NCI-H748 treated with DMSO at 0.1 percent for 48 hours (cell line): ENCODE data around the gene ITGB5.

ENCODE experiments used
- DNase-seq: peaks from one replicate; lab custom pipeline; 2025; lab: John Stamatoyannopoulos, UW

Gene ITGB5

DNA sequence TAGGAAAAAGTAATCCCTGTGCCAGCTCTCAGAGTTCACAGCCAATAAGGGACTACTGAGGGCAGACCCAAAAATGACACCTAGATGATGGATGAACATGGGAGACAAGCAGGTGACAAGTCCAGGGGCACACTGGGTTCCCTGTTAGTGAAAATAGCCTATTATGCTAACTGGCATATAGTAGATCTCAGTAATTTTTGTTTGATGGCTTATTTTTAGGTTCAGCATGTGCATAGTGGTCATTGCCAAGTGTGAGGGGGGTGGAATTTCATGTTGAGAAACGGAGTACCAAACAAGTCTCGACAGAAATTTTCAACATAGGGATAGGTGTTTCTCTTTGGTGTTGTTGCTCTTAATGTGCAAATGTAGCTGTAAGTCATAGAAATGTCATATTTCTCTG lies 6.4 kb upstream of the ITGB5 start:
- DNase-seq: no peak

DNA sequence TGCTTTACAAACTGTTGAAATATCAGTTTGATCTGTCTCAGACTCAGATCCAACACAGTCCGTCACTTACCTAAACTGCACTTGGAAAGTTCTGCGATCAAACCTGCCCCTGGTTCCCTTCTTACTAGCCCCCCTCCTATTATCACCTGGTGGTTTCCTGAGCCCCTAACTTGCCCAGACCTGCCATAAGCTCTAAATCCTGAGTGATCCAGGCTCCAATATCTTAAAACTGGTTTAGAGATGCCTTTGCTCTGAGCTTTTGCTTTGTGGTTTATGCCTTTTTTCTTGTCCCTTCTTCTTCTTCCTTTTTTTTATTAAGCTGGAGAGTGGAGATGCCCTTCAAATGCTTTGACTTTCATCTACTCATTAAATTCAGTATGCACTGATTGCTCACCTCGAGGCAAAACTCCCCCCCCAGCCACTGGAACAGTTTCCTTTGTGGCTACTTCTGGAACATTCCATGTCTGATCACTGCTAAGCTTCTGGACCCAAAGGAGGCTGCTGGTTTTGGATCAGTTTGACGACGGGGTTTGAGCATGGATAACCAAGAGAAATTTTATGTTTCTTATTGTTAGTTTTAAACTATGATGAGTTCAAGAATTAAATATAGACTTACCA lies 3.5 kb upstream of the ITGB5 start:
- DNase-seq: no peak

DNA sequence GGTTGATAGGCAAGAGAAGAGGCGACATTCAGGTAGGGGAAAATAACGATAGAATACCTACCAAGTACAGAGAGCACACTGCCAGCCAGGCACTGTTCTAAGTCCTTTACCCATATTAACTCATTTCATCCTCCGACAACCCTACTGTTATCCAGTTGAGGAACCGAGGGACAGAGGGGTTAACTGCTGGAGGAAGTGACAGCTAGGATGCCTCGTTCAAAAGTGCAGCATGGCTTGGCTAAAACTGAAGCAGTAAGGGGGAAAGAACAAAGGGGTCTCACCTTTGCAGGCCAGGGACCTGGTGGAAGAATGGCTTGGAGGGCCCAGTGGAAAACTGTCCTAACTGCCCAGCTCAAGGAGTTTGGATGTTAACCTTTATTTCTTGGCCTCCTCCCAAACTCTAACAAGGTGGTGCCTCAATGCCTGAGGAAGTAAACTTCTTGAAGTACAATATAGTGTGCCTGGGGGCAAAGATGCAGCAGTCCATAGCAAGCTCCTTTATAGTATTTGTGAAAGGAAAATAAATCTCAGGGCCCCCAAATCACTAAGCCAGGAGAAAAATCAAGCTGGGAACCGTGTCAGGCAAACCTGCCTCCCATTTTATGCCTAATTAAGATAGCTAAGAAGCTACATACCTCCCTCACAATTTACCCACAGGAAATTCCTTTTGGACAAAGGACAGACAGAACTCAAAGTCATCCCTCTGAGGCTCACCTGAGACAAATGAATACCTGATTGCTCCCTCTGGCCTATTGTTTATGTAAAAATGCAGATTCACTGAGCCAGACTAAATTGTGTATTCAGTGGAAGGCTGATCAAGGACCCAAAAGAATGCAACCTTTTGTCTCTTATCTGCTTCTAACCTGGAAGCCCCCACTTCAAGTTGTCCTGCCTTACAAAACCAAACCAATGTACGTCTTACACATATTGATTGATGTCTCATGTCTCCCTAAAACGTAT lies 1.6 kb upstream of the ITGB5 start:
- DNase-seq: no peak

DNA sequence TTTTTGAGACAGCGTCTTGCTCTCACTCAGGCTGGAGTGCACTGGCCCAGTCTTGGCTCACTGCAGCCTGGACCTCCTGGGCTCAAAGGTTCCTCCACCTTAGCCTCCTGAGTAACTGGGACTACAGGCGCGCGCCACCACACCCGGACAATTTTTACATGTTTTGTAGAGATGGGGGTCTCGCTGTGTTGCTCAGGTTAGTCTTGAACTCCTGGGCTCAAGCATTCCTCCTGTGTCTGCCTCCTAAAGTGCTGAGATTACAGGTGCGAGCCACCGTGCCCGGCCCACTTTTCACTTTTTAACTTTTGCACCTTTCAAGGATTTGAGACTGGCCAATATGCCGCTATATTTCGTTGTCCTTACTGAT lies 750 bp upstream of the ITGB5 start:
- DNase-seq: no peak

DNA sequence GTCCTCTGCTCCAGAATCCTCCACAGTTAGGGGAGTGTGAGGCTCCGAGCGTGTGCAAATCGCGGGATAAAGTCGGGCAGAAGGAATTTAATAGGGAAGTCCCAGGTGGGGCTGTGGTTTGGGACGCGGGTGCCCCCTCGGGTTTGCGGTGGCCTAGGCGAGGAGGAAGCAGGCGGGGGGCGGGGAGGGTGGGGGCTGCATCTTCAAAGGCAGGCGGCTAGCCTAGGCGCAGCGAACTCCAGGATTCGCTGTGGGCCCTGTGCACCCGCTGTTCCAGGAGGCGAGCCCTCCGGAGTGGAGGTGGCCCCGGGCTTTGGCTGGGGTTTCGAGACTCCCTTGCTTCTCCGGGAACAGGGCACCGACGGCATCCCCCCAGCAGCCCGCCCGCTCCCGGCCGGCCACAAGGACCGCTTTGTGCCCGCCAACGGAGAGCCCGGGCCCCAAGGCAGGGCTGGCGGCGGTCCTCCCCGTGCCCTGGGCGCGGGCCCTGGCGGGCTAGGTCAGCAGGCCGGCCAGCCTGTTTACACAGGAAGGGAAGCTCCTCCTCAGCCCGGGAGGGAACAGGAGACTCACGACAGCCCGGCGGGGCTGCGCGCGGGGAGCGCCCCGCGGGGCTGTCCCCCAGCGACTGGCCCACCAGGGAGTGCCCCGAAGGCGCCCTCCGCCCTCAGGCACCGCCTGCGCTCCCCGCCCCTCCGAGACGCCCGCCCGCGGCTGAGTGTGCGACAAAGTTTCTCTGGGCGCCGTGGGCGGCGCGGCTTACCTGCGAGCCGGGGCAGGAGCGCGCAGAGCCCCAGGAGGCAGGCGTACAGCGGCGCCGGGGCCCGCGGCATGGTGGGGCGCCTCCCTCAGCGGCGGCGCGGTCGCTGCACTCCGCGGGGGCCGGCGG lies 753 bp downstream of the ITGB5 start:
- no peak for DNase-seq

DNA sequence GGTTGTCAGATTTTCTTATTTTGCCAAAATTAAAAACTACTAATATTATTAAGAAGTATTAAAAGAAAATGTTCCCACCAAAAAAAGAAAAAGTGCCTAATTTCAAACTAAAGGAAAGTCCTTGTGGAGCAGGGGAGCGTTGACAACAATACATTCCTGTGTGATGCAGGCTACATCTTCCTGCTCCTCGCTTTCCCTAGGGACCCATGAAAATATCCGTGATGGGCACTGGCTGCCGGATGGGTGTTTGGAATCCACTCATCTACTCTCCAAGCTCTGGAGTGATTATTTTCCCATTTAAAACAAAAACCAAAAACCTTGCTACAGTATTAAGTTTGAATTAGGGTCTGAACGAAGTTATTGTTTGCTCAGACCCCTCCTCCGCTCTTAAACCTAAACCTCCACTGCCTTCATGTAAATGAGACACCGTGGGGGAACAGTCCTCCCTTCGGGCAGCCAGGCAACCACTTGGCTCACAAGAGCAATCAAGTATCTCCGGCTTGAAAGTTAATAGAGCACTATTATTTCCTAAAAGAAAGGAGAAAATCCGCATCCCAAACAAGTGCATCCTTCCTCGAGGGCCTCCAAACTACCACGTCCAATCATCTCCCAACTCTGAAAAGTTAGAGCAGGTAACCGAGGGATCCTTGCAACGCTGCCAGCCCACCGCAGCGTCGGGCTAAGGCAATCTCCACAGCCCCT lies 1.5 kb downstream of the ITGB5 start:
- DNase-seq: no peak

DNA sequence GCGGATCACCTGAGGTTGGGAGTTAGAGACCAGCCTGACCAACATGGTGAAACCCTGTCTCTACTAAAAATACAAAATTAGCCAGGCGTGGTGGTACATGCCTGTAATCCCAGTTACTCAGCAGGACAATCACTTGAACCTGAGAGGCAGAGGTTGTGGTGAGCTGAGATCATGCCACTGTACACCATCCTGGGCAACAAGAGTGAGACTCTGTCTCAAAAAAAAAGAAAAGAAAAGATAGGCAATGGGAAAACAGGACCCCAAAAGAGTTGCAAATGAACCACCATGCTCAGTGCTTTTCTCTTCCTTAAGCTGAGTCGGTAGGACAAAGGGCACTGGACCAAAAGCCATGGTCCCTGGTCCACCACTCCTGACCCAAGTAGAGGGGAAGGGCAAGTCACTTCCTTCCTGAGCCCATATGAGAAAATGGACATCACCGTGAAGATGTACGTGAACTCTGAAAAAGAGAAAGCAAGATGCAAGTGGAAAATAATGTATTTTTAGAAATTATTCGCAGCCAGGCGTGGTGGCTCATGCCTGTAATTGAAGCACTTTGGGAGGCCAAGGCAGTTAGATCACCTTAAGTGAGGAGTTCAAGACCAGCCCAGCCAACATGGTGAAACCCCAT lies 2.6 kb downstream of the ITGB5 start:
- DNase-seq: no peak

DNA sequence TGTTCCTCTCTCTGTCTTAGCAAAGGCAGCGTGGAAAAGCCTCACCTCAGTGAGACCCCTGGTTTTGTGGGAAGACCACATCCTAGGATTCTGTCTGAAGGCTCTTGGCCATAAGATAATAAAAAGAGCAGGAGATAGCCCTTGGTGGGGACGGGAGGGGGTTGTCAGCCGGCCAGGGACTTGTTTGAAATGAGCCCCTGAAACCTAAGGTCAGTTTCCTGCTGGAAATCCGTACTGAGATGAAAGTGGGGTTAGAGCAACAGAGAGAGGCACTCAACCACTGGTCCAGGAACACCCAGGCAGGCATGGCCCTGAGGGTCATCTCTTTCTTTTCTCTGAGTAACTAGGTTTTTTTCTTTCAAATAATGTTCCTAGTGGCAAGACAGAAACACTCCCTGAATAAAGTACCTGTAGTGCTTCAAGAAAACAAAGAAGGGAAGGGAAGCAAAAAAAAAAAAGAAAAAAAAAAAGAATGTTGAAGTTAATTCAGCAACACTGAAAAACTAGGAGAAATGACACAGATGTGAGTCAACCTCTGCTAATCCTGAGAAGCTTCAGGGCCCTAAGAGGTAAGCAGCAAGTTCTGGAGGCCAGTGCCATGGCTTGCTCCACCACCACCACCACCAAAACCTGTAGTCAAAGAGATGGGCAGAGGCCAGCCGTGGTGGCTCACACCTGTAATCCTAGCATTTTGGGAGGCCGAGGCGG lies 3.2 kb downstream of the ITGB5 start:
- no peak for DNase-seq

DNA sequence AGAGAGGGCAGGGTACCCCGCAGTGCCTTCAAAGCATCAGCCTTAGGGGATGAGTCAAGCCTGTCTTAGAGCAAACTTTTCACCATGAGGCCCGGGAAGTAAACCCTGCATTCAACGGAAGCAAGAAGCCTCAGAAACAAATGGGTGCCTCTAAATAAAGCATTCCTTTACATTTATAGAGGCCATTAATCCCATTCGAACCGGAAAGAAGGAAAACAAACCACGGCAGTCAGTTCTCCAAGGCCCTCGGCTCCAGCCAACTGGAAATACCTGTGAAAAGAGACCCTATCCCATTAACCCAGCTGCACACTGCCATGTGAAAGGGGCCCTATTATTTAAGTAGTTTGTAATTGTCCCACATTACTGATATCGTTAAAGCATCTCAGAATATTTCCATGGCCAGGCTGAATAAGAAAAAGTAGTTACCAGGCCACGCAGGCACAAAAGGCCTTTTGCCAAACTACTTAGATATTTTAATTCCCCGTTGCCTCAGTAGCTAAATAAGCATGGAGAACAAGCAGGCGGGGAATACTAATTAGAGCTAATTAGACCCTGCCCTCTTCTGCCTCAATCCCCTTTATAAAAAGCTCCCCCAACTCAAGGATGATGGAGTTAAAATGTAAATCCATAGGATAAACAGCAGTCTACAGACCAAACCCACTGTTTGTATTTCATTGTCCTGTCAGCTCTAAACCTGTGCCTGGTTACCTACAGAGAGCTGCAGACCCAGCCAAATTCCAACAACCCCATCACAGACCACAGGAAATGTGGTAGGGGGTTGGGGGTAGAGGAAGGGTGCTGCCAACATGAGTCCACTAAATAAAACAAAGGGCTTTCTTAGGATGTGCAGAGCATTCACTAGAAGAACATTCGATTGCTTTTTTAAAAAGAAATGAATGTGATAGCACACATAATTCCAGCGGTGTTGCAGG lies 4.1 kb downstream of the ITGB5 start:
- no peak for DNase-seq

DNA sequence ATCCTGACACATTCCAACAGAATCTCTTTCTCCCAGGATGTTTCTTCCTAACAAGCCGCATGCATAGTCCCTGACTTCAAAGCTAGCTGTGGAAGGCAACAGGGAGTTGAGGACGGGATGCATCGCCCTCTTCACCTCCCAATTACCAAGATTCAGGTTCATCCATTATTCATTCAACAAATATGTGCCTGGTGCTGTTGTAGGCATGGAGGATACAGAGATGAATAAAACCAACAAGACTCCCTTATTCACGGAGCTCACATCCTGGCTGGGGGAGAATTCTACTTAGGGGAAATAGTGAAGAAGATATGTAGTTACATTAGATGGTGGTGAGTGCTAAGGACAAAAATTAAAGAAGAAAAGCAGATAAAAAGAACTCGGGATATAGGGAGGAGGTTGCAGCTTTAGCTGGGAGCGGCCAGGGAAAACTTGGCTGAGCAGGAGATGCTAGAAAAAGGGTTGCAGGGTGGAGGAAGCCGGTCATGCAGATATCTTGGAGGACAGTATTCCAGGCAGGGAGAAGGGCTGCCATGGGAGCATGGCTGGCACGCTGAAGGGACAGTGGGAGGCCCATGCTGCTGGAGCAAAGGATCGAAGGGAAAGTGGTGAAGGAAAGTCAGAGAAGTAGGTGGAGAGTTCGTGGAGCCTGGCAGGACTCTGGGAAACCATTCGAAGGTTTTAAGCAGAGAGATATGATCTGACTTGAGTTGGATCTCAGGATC lies 5.0 kb downstream of the ITGB5 start:
- no peak for DNase-seq

DNA sequence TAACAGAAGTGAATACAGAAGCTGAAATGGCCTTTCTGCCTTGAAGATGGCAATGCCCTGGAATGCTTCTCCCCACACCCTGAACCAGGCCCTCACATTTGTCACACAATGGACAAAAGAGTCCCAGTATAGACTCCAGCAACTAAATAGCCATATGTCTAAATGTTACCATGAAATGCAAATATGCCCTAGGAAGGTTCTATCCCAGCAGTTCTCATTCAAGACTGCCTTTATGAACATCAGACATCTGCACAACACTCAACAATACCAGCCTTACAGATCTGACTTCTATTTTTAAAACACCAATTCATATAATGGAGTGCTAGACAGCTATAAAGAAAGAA lies 7.9 kb downstream of the ITGB5 start:
- no peak for DNase-seq

DNA sequence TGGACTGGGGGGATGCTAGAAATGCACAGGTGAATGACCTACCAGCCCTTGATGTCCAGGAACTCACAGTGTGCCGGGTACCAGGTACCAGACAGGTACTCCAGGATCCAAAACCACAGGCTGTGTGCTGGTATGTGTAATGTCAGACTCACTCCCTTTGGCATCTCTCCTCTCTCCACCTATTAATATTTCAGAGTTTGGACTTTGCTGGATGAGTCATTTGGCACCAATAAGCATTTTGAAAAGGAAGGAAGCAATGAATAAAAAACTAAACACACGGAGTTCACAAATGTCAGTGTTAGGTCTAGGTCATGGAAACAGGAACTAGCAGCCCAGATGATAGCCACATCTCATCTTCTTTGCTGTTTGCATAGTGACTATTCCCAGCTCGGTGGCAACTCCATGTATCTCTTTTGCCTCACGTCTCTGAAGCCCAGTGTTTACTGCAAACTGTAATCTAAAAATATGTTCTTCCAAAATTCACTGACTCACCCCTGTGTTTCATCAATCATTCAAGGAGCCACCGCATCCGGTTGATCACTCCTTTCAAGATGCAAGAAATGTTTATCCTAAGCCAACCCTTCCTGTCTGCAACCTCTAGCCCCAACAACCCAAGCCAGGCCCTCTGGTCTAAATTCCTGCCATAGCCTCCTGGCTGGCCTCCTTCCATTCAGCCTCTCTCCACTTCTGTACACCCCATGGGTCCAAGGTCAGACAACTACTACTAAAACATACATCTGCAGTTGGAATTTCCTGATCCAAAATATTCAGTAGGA lies 8.4 kb downstream of the ITGB5 start:
- no peak for DNase-seq

DNA sequence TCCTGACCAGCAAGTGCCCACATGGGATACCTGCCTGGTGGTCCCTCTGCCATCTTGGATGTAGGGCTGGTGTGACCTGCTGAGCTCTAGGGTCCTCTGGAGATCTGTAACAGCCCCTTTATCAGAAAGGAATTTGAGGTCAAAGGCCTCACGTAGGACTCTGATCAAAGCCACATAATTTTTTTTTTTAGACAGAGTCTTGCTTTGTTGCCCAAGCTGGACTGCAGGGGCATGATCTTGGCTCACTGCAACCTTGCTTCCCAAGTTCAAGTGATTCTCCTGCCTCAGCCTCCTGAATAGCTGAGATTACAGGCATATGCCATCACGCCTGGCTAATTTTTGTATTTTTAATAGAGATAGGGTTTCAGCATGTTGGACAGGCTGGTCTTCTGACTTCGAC lies 9.5 kb downstream of the ITGB5 start:
- no peak for DNase-seq

DNA sequence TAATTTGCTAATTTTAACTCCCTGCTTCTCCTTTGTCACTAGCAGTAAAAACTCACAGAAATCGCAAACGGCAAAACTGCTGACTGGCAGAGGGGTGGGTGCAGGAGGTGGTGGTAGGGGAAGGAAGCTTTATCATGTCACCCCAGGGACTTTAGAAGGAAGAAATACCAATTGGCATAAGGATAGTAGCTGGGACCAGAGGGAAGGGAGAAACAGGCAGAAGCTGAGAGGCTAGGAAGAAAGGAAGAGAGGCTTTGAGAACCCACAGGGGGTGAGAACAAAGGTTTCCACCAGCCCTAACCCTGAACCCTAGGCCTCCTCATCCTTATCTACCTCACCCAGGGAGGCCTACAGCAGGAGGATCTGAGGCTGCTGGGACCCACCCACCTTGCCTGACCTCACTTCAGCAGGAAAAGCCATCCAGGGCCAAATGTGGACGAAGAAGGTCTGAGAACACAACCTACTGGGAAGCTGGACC lies 10.7 kb downstream of the ITGB5 start:
- DNase-seq: no peak

DNA sequence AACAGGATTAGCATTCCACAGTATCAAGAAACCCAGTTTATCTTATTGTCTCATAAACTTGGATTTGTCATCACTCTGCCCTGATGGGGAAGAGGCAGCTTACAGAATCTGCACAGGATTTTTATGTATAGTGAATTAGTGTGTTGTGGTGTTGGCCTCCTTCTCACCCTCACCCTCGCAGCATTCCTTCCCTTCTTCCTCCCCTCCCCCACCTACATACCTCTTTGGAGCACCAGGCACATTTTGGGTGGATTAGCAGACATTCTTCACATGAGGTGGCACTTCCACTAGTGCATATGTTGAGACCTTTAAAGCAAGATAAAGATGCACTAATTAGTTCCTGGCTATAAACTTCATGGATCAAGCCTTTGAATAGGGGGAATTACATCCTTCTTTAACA lies 13.9 kb downstream of the ITGB5 start:
- DNase-seq: no peak

DNA sequence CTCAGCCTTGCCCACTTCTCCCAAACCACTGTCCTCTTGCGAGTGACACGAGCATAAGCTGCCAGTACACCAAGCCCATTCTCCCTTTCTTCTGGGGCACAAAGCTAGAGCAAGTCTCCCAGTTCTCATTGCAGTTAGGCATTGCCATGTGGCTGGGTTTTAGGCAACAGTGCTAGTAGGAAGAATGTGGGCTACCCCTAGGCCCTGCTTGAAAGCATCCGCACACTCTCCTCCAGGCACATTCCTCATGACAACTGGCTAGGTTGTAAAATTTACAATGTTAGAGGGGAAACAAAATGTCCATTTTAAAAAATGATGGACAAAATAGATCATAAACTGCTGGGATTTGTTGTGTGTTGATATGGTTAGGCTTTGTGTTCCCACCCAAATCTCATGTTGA lies 19.7 kb downstream of the ITGB5 start:
- no peak for DNase-seq

DNA sequence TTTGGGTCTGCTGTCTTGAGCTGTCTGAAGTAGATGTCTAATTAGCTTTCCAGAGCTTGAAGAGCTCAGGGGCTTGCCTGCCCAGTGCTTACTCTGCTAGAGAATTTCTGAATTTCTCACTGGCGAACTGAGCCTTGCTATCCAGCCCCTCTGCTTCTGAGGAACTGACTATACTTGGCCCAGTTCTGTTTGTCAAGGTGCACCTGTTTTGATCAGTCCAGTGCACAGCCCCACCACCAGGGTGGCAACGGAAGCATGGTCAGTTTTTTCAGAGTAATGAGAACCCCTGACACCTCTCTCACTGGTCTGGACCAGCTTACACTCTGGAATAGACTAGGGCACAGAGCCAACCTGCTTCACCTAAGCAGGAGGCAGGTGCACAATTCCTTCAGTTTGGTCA lies 25.2 kb downstream of the ITGB5 start:
- no peak for DNase-seq

DNA sequence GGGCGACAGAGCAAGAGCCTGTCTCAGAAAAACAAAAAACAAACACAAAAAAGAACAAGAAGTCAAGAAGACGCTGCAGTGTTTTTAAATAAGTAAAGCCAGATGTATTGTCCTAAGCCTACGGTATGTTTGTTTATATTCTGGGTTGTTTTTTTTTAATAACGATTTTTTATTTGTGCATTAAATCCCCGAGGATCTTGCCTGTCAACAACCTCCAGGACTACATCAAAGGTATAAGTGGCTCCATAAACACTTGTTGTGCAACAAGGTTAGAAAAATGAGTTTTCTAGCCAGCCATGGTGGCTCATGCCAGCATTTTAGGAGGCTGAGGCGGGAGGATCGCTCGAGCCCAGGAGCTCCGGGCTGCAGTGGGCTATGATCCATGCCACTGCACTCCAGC lies 26.1 kb downstream of the ITGB5 start:
- no peak for DNase-seq
